ENCODE results near the gene GALNT3. TPM values are rescaled to one million over a fixed set of nuclear protein-coding genes. Genes with fewer than 3 reads are reported as not detected.

GALNT3 gene
- total and polyA plus RNA-seq, 2 of the 8 experiments (the other 6 are each of a cell fraction or from before 2014, with no cell fraction given), result 3.4 to 23.6 TPM

GRCh38 chr2:165833156-165833555, 39.1 kb upstream of the GALNT3 start (continued):
- TF ChIP-seq CHD7 (IDR thresholded peaks at IDR 0.05; ENCODE audit: insufficient replicate concordance, low read length) (no peak), SUZ12 (IDR thresholded peaks at IDR 0.05; ENCODE audit: low read length) (no peak), TAF7 (optimal IDR thresholded peaks at IDR 0.05; ENCODE audit: borderline replicate concordance, low read depth, low read length) (no peak), NRF1 (IDR thresholded peaks at IDR 0.05; ENCODE audit: low read depth, low read length) (no peak), CREB1 (IDR thresholded peaks at IDR 0.05) (no peak), POU5F1 (IDR thresholded peaks at IDR 0.05; ENCODE audit: low read depth, low read length) (no peak), E2F6 (IDR thresholded peaks at IDR 0.05) (no peak), JUND (IDR thresholded peaks at IDR 0.05; ENCODE audit: low read length) (no peak)
